ENCODE results near the gene CHID1.

The CHID1 gene

GRCh38 chr11:910589-911030, at the start of gene CHID1:
CHID1 (minus strand) TSS chr11:910810; CDS start chr11:904816, 5,994 bp downstream.
- DNase-seq = peak; percentile 83

GRCh38 chr11:959608-960007, 49.0 kb upstream of the CHID1 start:
- DNase-seq = no peak

DNA sequence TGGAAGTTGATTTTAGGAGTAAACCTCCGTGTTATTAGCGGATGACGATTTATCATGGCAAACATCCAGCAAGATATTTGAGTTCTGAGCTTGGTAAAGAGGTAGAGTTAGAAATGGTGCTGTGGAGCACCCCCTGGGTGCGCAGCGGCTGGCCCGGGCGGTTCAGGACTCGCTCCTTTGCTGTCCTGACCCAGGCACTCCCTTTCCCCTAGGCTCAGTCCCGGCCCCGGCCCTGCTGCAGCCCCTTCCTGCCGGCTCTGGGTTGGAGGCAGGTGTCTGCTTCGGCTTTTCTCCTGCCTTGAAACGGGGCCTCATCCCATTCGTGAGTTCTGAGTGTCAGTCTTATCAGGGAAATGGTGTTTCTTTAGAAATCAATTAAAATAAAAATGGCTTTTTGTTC, 48.4 kb upstream of the CHID1 start:
- no peak for DNase-seq

- DNase-seq = no peak
Observed at GRCh38 chr11:958101-958500, 47.5 kb upstream of the CHID1 start.

DNA sequence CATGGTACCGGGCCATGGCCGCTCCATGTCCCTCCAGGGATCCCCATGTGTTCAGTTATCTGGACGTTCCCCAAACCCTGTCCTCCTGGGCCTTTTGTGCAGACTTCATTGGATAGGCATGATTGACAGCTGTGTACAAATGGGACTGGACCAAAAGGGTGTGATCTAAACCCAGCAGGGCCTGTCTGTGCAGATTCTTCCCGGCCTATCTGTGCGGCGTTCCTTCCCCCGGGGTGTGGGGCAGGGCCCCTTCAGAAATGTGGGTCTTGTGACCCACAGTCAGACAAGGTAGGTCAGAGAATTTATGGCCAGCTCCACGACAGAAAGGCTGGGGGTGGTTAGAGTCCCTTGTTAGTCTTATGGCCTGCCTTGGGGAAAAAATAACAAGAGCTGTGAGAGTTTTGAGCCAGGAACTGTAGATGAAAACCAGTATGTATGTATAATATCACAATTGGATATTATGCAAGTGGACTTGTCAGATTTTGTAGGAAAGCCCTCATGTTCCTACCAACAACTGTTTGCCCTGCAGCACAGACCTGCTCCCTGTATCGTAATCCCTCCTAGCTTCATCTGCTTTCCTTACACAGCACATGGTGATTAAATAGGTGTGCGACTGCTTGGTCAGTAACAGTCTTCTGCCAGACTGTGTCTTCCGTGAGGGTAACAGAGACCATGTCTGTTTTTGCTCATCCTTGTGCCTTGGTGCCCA, 46.8 kb upstream of the CHID1 start:
- no peak for DNase-seq

DNA sequence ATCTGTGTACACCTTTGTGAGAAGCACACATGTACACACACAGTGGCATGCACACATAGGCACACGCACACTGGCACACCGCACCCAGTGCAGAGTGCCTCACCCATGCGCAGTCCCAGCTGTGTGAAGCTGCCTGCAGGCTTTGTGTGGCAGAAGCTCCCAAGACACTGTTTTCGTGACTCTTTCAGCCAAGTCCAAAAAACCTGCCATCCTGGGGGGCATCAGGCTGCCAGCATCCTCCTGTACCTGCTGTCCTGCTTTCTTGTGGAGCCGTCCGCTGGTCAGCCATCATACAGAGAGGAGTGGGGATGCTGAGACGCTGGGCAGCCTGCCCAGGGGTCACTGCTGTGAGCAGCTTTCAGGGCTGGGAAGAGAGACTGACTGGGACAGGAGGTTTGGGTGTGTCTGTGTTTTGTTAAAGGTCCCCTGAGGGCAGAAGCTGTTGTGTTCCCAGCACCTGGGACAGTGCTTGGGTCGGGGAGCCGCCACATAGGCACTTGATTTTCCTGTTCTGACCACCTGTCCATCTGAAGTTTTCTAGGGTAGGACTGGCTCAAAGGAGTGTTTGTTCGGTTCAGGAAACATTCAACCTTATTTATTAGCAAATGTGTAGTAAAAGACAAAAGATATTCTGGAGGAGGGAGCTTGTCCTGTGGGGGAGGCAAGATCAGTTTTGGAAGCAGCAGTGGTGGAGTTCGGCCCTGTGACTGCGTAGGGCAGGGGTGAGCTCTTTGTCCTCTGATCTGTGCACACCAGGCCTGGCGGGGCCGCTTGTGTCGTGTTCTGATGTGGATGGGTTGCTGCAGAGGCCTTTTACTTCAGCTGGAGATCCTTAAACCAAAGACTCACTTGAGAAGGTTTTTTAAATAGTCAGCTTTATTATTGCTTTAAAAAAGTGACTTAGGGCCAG, 44.8 kb upstream of the CHID1 start:
- DNase-seq = no peak

DNA sequence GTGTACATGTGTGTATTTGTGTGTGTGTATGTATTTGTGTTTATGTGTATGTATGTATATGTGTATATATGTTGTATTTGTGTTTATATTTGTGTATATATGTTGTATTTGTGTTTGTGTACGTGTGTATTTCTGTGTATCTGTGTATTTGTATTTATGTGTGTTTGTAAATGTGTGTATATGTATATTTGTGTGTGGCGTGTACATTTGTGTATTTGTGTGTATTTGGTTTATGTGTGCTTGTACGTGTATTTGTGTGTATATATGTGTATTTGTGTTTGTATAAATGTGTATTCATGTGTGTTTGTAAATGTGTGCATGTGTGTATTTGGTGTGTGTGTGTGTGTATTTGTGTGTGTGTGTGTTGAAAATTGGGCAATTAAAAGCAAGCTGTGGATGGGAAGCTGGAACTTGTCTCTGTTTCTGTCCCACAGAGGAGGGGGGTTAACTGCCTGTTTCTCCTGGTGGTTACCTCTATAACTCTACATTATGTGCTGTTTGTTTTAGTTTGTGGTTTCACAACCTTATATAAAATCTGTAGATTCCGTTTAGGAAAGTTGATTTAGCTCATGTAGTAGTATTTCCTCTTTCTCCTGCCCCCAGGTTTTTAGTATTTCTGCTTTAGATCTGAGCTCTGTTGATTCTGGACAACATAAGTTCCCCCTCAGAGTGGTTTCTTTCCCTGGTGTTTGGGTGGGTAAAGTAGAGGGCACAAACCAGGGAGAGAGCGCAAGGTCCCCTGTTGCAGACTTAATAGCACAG, 44.0 kb upstream of the CHID1 start:
- no peak for DNase-seq

DNA sequence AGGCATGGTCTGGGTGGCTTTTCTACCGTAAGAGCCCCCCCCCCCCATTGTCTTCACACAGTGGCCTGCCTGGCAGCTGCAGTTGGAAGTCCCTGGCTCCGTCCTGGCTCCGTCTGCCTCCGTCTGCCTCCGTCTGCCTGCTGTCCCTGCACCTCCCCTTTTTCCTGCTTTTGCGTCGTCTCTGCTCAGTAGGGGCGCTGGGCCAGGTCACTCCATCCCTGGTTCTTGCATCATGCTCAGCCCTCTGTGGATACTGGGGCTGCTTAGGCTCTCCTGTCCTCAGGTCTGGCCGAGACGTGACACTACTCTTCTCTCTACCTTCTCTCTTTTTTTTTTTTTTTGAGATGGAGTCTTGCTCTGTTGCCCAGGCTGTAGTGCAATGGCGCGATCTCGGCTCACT, 42.9 kb upstream of the CHID1 start:
- DNase-seq = no peak

- no peak for DNase-seq
Observed at GRCh38 chr11:952406-953385, 42.1 kb upstream of the CHID1 start.

GRCh38 chr11:951507-951906, 40.9 kb upstream of the CHID1 start:
- no peak for DNase-seq

- DNase-seq = no peak
Observed at GRCh38 chr11:947744-948143, 37.1 kb upstream of the CHID1 start.

DNA sequence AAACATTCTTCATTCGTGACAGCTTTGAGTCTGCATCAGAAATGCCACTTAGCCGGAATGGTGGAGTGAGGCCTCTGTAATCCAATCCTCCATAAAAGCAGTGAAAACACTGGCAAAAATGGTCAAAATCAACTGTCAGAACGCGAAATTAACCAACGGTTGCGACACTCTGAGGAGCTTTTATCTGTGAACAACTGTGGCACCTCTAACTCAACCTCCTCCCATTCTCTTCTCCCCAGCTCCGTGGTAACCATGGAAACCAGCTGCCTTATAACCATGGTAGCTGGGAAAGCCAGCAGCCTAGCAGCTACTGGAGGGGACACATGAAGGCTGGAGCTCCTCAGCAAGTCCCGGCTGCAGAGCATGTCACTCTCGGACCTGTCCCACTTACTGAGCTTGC, 35.4 kb upstream of the CHID1 start:
- DNase-seq = no peak

- DNase-seq = no peak
Observed at GRCh38 chr11:944711-945470, 34.3 kb upstream of the CHID1 start.

GRCh38 chr11:942823-943222, 32.2 kb upstream of the CHID1 start:
- DNase-seq = no peak

GRCh38 chr11:940496-941135, 30.0 kb upstream of the CHID1 start:
- no peak for DNase-seq

DNA sequence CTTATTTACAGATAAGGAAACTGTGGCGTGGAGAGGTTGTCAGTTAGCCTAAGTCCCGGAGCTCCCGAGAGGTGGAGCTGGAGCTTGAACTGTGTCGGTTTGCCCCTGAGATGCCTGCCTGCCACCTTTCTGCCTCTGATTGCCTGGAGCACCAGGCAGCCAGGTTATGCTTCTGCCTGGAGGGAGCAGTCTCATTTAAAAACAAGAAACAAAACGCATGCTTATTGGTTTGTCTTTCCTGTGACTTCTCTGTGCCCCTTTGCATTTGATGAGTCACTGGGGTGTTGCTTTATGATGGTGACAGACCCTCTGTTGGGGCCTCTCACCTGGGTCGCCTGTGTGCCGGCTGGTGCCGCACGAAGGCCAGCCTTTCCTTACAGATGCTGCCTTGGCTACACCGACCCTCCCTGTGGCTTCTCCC, 27.2 kb upstream of the CHID1 start:
- DNase-seq = no peak

- no peak for DNase-seq
Observed at GRCh38 chr11:936199-936598, 25.6 kb upstream of the CHID1 start.

- no peak for DNase-seq
Observed at GRCh38 chr11:934527-934926, 23.9 kb upstream of the CHID1 start.

GRCh38 chr11:933936-934335, 23.3 kb upstream of the CHID1 start:
- DNase-seq = no peak

GRCh38 chr11:933142-933851, 22.7 kb upstream of the CHID1 start:
- no peak for DNase-seq

Data from activated CD8-positive, alpha-beta memory T cell treated with anti-CD3 and anti-CD28 coated beads, Interleukin-2, amount 50 U/mL, for 4 hours (primary cell).